Activated CD4-positive, alpha-beta T cell treated with anti-CD3 and anti-CD28 coated beads for 24 hours (primary cell): ENCODE measurements around the gene IKZF5.

ENCODE experiments used
- DNase-seq, 2 donors: peaks; one replicate each; pipeline ENCODE4 v3.0.0-alpha.2; 2020; ENCODE audit warnings: low read depth in 2 of 2

Gene IKZF5, protein sequence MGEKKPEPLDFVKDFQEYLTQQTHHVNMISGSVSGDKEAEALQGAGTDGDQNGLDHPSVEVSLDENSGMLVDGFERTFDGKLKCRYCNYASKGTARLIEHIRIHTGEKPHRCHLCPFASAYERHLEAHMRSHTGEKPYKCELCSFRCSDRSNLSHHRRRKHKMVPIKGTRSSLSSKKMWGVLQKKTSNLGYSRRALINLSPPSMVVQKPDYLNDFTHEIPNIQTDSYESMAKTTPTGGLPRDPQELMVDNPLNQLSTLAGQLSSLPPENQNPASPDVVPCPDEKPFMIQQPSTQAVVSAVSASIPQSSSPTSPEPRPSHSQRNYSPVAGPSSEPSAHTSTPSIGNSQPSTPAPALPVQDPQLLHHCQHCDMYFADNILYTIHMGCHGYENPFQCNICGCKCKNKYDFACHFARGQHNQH

DNA sequence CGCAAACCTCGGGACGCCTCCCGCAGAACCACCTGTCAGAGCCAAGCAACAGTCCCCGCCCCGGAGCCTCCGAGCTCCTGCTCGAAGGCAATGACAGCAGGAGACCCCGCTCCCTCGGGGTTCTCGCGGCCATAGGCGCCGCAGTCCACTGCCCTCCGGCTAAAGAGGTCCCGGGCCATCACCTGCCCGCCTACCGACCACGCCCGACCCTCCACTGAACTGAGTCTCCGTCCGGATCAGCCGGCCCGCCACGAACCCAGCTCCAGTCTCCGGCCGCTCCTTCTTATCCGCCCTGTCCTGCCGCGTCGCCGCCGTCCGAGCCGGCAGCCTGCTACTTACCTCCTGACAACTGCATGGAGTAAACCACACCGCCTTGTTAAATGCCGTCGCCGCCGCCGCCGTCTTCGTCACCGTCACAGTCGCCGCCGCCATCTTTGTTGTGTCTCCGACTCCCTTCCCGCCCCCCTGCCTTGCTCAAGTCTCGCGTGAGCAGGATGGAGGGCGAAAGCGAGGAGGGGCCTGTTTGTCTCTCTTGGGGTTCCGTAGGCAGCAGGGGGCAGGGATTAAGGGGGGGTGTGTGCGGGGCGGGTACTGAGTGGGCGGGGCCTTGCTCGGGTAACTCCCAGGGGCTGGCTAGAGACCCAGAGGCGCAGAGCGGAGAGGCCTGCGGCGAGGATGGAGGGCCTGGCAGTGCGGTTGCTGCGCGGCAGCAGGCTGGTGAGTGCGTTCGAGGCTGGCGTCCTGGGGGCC, at the start of gene IKZF5, which contains the start of gene ACADSB:
TSS of gene IKZF5 (minus strand) at position 441 of the 750 bp plus-strand sequence. CDS start 10,170 bp downstream, outside the sequence.
TSS of gene ACADSB (plus strand) at position 652 of the 750 bp plus-strand sequence. CDS start at position 676, 24 bp downstream.
- DNase-seq, result peak; percentile 88 to 93

- no peak for DNase-seq
Observed at GRCh38 chr10:123057968-123058367, 49.4 kb upstream of the IKZF5 start.

- DNase-seq, result no peak
Observed at GRCh38 chr10:123045961-123046731, 37.6 kb upstream of the IKZF5 start.

- no peak for DNase-seq
Observed at GRCh38 chr10:123044391-123044790, 35.8 kb upstream of the IKZF5 start.

DNA sequence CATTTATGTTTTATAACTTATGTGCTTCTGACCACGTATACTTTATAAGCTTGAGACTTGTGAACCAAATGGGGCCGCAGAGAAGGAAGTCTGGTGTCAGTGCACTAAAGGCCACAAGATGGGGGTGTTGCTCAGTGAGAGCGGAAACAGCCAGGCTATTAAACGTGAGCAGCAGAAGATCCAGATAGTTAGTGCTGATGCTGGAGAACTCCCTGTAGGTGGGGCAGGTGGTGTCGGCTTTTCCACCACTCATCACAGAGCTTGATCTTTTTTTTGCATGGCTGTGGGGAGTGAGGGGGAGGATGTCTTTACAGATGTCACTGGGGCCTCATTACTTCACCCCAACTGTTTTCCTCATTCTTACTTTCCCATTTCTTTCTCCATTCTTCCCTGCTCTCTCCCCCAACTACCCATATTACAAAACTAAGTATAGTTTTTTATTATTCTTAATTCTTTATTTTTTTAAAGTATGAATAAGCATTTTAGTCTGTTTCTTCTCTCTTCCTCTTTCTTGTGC, 34.9 kb upstream of the IKZF5 start:
- no peak for DNase-seq

GRCh38 chr10:123042708-123043408, 34.3 kb upstream of the IKZF5 start:
- no peak for DNase-seq

GRCh38 chr10:123039632-123039930, 31.0 kb upstream of the IKZF5 start:
- no peak for DNase-seq

DNA sequence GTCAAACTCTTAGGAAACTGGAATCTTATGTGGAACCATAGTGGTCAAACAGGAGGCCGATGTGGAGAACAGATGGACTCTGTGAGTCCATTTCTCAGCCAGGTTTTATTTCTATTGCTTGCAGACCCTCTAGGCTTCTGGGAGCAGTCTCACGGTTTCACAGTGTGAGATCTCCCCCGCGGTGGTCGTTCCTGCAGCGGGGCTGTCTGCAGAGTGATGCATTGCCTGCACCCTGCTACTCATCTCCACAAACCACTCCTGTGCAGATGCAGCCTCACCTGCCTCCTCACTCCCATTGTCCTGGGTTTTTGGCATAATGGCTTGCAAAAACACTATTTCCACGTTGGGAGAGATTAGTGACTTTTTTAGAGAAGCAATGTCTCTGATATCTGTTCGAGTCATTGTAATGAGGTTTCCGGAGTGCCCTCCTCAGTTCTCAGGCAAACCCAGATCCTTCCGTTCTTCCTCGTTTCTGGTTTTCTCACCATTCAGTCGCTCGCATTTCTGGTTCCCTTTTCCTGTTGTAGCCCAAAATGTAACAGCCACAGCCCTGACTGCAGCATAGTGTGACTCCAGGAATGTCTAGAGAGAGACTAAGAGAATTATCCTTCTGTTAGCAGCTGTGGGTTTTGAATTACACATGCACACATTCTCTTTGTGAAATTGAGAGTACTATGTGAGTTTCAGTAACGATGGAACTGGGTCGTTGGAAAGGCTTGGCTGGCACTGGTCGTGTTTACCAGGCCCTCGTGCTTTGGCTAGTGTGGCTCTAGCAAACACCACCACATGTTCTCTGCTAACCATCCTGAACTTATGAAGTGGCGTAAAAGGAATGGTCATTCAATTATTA, 30.4 kb upstream of the IKZF5 start:
- DNase-seq, result no peak

GRCh38 chr10:123035467-123036086, 27.0 kb upstream of the IKZF5 start:
- no peak for DNase-seq

GRCh38 chr10:123034332-123034731, 25.7 kb upstream of the IKZF5 start:
- DNase-seq, result no peak

- no peak for DNase-seq
Observed at GRCh38 chr10:123031124-123031523, 22.5 kb upstream of the IKZF5 start.

- no peak for DNase-seq
Observed at GRCh38 chr10:123027861-123028260, 19.3 kb upstream of the IKZF5 start.

- DNase-seq, result no peak
Observed at GRCh38 chr10:123026302-123026701, 17.7 kb upstream of the IKZF5 start.

DNA sequence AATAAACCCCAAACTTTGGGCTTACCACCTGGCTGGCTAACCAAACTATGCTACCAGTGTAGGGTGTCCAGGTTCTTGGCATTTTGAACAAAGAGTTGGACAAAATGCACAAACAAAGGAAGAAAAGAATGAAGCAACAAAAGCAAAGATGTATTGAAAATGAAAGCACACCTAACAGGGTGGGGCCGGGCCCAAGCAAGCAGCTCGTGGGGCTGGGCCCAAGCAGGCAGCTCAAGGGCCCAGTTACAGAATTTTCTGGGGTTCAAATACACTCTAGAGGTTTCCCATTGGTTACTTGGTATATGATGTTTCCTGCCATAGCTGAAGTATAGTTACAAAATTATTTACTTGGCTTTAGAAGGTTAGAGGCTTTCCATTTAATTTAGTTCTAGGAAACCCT, 15.9 kb upstream of the IKZF5 start:
- DNase-seq, result no peak

DNA sequence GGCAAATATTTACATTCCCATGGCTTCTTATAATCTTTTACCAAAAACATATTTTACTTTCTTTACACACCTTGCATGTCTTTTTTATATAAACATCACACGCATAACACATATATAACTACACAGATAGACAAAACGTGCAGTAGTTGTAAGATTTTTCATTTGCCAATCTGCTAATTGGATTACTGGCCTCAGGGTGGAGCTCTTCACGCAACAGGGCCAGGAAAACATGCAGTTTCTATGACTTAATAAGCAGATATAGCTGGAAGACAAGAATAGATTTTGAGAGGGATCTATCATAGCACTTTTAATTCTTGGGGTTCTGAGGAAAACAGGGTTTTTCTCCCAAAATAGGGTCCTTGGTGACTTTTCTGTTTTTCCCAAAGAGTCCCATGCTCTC, 12.9 kb upstream of the IKZF5 start:
- DNase-seq, result no peak

- DNase-seq, result no peak
Observed at GRCh38 chr10:123019941-123020703, 11.5 kb upstream of the IKZF5 start.

DNA sequence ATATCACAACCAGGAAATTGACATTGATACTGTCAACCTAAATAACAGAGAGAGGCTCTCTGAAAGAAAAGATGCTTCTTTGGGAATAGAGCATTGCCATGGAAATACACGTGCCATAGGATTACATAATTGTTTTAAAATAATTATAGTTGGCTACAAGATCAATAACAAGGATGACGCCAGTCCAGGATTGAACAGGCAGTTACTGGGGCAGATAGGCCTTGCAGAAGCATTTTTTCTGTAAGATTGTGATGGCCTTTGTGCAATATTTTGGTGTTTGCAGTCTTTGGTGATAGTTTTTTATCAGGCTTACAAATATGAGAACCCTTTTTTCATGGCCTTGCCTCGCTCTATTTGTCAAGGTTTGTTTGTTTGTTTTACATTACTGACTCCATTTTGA, 10.7 kb upstream of the IKZF5 start:
- DNase-seq, result no peak

GRCh38 chr10:123018531-123018930, 9.9 kb upstream of the IKZF5 start:
- no peak for DNase-seq

- no peak for DNase-seq
Observed at GRCh38 chr10:123017421-123018165, 9.0 kb upstream of the IKZF5 start.
